NCI-H1694 treated with DMSO at 0.1 percent for 48 hours (cell line): ENCODE results near the gene SLCO1B1.
A peak's percentile ranks its signal among the peaks of the same experiment; 100 is the strongest.
"Not testable (repeated sequence)": the region's sequence is repeated elsewhere in the genome, so short reads cannot be mapped to it uniquely, and the experiment has no call there.

Source experiments
- DNase-seq: peaks from one replicate; lab custom pipeline; 2025; lab: John Stamatoyannopoulos, UW

The SLCO1B1 gene

DNA sequence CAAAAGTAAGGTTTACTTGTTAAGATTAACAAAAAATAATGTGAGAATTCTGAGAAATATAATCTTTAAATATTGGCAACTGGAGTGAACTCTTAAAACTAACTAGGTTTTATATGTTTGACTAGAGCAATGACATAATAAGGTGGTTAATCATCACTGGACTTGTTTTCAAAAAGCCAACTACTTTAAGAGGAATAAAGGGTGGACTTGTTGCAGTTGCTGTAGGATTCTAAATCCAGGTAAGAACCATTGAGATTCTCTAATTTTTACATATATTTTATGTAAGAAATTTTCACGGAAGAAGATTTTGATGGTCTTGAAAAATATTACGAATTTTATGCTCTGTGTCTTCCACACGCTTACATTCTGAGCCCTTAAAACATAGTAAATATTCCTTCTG lies at the start of gene SLCO1B1:
Gene SLCO1B1 (plus strand): TSS at position 197 of the 400 bp plus-strand sequence. CDS start 10,381 bp downstream, outside the sequence.
- DNase-seq, result no peak

GRCh38 chr12:21084753-21085152 lies 46.2 kb upstream of the SLCO1B1 start:
- not testable (repeated sequence) for DNase-seq

- no peak for DNase-seq
Measured at GRCh38 chr12:21111732-21112131, 19.3 kb upstream of the SLCO1B1 start.

DNA sequence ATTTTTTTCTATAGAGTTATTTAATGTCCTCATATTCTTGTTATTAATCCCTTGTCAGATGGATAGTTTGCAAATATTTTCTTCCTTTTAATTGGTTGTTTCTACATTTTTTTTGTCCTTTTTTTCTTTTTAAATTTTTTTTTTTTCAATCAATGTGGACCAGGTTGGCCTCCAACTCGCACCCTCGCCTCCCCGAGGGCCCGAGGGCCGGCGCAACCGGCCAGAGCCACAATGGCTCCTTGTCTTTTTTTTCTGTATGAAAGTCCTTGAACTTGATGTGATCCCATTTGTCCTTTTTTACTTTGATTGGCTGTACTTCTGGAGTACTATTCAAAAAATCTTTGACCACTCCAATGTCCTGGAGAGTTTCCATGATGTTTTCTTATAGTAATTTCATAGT lies 17.7 kb upstream of the SLCO1B1 start:
- DNase-seq, result no peak

DNA sequence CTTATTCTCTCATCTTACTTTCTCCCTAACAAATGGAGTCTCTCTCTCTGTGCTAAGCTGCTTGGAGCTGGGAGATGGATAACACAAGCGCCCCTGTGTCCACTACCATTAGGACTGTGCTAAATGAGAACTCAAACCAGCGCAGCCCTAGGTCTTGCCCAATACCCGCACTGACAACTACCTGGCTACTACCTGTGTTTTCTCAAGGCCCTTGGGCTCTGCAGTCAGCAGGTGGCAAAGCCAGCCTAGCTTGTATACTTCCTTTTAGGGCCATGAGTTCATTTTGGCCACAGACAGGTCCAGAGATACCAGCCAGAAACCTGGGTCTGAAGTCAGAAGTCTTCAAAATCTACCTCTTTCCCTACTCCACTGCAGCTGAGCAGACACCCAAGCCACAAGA lies 13.0 kb upstream of the SLCO1B1 start:
- no peak for DNase-seq

- DNase-seq, result no peak
Measured at GRCh38 chr12:21118760-21119159, 12.2 kb upstream of the SLCO1B1 start.

DNA sequence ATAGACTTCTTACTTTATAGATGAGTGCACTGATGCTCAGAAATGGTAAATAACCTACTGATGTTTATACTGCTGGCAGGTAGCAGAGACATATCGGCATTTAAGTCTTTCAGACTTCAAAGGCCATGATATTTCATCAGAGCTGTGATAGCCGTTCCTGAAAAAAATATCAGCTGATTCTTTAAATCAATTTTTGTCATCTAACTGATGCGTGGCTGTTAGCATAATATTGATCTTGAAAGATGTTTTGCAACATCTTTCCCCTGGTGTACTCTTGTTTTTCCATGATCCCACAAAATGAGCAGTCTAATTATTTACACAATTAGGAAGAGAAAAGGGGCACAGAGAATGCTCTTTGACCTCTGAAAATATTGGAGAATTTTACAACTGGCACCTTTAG lies 1.6 kb upstream of the SLCO1B1 start:
- DNase-seq, result no peak

- DNase-seq, result no peak
Measured at GRCh38 chr12:21129906-21130305, 1.1 kb upstream of the SLCO1B1 start.

DNA sequence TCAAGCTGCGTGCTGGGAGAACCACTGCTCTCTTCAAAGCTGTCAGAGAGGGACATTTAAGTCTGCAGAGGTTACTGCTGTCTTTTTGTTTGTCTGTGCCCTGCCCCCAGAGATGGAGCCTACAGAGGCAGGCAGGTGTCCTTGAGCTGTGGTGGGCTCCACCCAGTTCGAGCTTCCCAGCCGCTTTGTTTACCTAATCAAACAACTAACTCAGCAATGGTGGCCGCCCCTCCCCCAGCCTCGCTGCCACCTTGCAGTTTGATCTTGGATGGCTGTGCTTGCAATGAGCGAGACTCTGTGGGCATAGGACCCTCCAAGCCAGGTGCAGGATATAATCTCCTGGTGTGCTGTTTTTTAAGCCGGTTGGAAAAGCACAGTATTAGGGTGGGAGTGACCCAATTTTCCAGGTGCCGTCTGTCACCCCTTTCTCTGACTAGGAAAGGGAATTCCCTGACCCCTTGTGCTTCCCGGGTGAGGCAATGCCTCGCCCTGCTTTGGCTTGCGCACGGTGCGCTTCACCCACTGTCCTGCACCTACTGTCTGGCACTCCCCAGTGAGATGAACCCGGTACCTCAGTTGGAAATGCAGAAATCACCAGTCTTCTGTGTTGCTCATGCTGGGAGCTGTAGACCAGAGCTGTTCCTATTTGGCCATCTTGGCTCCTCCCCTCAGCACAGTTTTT lies 6.5 kb downstream of the SLCO1B1 start:
- not testable (repeated sequence) for DNase-seq

- DNase-seq, result no peak
Measured at GRCh38 chr12:21138016-21138415, 7.0 kb downstream of the SLCO1B1 start.

DNA sequence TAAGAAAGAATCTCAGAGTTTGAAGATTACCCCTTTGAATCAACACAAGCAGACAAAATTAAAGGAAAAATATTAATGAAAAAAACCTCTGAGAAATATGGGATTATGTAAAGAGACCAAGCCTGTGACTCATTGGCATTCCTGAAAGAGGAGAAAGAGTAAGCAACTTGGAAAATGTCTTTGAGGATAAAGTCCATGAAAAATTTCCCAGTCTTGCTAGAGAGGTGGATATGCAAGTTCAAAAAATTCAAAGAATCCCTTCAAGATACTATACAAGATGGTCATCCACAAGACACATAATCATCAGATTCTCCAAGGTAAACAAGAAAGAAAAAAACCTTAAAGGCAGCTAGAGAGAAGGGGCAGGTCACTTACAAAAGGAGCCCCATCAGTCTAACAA lies 13.3 kb downstream of the SLCO1B1 start:
- DNase-seq, result no peak

DNA sequence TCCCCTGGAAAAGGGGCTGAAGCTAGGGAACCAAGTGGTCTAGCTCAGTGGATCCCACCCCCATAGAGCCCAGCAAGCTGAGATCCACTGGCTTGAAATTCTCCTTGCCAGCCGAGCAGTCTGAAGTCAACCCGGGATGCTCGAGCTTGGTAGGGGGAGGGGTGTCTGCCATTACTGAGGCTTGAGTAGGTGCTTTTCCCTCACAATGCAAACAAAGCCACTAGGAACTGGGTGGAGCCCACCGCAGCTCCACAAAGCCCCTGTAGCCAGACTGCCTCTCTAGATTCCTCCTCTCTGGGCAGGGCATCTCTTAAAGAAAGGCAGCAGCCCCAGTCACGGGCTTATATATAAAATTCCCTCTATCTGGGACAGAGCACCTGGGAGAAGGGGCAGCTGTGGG lies 18.9 kb downstream of the SLCO1B1 start:
- DNase-seq, result not testable (repeated sequence)

GRCh38 chr12:21151184-21151583 lies 20.2 kb downstream of the SLCO1B1 start:
- DNase-seq, result no peak

- DNase-seq, result no peak
Measured at GRCh38 chr12:21155522-21156351, 24.7 kb downstream of the SLCO1B1 start.

DNA sequence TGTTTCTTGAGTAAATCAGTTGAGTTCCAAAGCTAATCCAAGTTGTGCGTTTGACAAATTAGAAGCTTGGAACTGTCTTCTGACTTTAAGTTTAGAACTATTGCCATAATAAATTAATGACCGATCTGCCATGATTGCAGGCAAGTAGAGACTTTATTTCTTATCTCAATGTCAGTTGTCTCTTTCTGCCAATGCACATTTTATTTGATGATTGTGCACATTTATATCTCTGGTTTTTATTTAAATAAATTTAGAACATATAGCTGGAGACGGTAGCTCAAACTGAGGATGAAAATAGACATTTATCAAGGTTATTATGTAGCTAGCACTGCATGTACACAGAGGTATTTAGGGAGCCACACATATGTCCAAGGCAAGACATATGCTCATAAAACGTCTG lies 34.1 kb downstream of the SLCO1B1 start:
- DNase-seq, result no peak

- DNase-seq, result peak; percentile 66
Measured at GRCh38 chr12:21169878-21170472, 39.0 kb downstream of the SLCO1B1 start.

GRCh38 chr12:21172079-21172478 lies 41.1 kb downstream of the SLCO1B1 start:
- DNase-seq, result no peak

DNA sequence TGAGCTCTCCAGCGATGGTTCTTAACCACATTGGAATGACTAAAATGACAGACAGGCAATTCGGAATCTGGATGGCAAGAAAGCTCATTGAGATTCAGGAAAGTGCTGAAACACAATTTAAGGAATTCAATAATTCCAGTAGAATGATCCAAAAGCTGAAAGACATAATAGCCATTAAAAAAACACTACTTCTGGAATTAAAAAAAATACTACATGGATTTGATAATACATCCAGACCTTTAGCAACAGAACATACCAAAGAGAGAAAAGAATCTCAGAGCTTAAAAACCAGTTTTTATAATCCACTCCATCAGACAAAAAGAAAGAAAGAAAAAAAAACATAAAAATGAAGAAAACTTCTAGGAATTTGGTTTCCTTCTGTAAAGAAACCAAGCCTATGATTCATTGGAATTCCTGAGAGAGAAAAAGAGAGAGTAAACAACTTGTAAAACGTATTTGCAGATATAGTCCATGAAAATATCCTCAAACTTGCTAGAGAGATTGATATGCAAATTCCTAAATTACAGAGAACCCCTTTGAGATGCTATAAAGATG lies 52.8 kb downstream of the SLCO1B1 start:
- DNase-seq, result no peak

DNA sequence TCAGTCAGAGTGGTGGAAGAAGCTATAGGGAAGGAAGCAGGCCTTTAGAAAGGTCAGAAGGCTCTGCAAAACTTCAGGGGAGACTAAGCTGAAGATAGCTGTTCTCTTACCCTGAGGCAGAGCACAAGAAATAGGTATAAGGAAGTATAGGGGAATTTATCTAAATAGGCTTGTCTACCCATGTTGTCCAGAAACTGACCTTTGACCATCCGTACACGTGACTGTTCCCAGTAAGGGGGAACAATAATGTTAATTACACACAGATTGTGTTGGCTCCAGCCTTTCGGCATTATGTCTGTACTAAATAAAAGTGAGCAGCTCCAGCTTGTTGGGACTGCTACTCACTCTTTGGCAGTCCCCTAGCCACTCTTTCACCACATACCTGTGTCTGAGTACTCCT lies 59.0 kb downstream of the SLCO1B1 start:
- no peak for DNase-seq

- peak; percentile 24 for DNase-seq
Measured at GRCh38 chr12:21214433-21214832, 83.4 kb downstream of the SLCO1B1 start.

DNA sequence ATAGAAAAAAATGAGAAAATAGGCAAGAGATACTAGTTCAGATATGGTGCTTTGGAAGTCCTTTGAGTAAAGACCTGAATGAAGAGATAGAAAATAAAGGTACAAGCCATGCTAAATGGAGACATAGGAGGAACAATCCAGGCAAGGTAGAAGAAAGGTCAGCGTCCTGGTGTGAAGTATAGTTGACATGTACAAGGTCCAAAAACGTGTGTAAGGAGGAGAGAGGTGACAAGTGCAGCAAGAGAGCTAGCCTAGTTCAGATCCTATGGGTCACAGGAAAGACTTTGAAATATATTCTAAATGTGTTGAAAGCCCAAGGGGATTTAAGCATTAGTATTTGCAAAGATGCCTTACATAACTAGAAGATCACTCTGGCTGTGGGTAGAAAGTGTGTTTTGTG lies 88.2 kb downstream of the SLCO1B1 start:
- DNase-seq, result no peak

DNA sequence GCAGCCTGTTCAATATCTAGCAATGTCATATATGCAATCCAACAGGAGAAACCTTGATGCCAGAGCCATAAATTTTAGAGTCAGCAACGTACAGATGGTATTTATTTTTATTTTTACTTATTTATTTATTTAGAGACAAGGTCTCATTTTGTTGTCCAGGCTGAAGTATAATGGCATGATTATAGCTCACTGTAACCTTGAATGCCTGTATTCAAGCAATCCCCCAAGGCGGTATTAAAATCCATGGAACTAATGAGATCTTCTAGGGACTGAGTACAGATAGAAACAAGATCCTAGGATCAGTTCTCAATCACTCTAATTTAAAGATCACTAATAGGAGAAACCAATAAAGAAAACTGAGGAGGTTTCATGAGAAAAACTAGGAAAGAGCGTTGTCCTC lies 89.3 kb downstream of the SLCO1B1 start:
- DNase-seq, result no peak

- DNase-seq, result no peak
Measured at GRCh38 chr12:21221072-21221471, 90.1 kb downstream of the SLCO1B1 start.
